Fibroblast of skin of scalp (primary cell): ENCODE measurements around the gene POLE2. TPM values are rescaled to one million over a fixed set of nuclear protein-coding genes. Genes with fewer than 3 reads are reported as not detected.
A peak's percentile ranks its signal among the peaks of the same experiment; 100 is the strongest.
"Not testable (repeated sequence)": the region's sequence is repeated elsewhere in the genome, so short reads cannot be mapped to it uniquely, and the experiment has no call there.

ENCODE experiments used
- DNase-seq: peaks from one replicate; pipeline ENCODE4 v3.0.0-alpha.2; 2013
- polyA plus RNA-seq, 2 experiments: library from polyadenylated mRNA; unstranded; fragments of 120-200 nt; gene quantifications; one replicate each; pipeline ENCODE4 v1.2.1, GENCODE V29; 2013; ENCODE audit not compliant: insufficient read length in 2 of 2

The POLE2 gene
- 7.9 TPM for polyA plus RNA-seq (2013, experiment 1 of 2; ENCODE audit: insufficient read length)
- polyA plus RNA-seq (2013, experiment 2 of 2; ENCODE audit: insufficient read length) = 9.5 TPM

GRCh38 chr14:49687942-49688700, at the start of gene POLE2:
Gene POLE2 (minus strand): TSS chr14:49688214. CDS start chr14:49688203, 11 bp downstream.
- peak; percentile 78 for DNase-seq

- DNase-seq = not testable (repeated sequence)
Measured at GRCh38 chr14:49735669-49736068, 47.7 kb upstream of the POLE2 start.

GRCh38 chr14:49733836-49734235, 45.8 kb upstream of the POLE2 start:
- DNase-seq = no peak

GRCh38 chr14:49732896-49733295, 44.9 kb upstream of the POLE2 start:
- no peak for DNase-seq

- DNase-seq = no peak
Measured at GRCh38 chr14:49727171-49727570, 39.2 kb upstream of the POLE2 start.

GRCh38 chr14:49721733-49722435, 33.9 kb upstream of the POLE2 start:
- not testable (repeated sequence) for DNase-seq

GRCh38 chr14:49720744-49721143, 32.7 kb upstream of the POLE2 start:
- DNase-seq = no peak

GRCh38 chr14:49710993-49711392, 23.0 kb upstream of the POLE2 start:
- DNase-seq = not testable (repeated sequence)

GRCh38 chr14:49704471-49704870, 16.5 kb upstream of the POLE2 start:
- not testable (repeated sequence) for DNase-seq

- DNase-seq = no peak
Measured at GRCh38 chr14:49703965-49704364, 16.0 kb upstream of the POLE2 start.

GRCh38 chr14:49702725-49703124, 14.7 kb upstream of the POLE2 start:
- DNase-seq = no peak

- DNase-seq = not testable (repeated sequence)
Measured at GRCh38 chr14:49693735-49694124, 5.7 kb upstream of the POLE2 start.

GRCh38 chr14:49692811-49693734, 5.1 kb upstream of the POLE2 start, which contains the start of gene KLHDC1:
Gene KLHDC1 (plus strand): TSS chr14:49693120. CDS start chr14:49693195, 75 bp downstream.
- DNase-seq = peak; percentile 78

- no peak for DNase-seq
Measured at GRCh38 chr14:49692193-49692757, 4.3 kb upstream of the POLE2 start.

- no peak for DNase-seq
Measured at GRCh38 chr14:49691031-49691430, 3.0 kb upstream of the POLE2 start.

- DNase-seq = no peak
Measured at GRCh38 chr14:49688701-49689030, 652 bp upstream of the POLE2 start.

GRCh38 chr14:49686425-49686824, 1.6 kb downstream of the POLE2 start:
- no peak for DNase-seq

- DNase-seq = no peak
Measured at GRCh38 chr14:49679271-49679670, 8.7 kb downstream of the POLE2 start.

- no peak for DNase-seq
Measured at GRCh38 chr14:49677643-49678042, 10.4 kb downstream of the POLE2 start.

GRCh38 chr14:49673586-49673985, 14.4 kb downstream of the POLE2 start:
- no peak for DNase-seq

- no peak for DNase-seq
Measured at GRCh38 chr14:49670475-49670874, 17.5 kb downstream of the POLE2 start.
